HCT116 (cell line): Measurements from ENCODE around the gene MAML3. TPM values are rescaled to one million over a fixed set of nuclear protein-coding genes. Genes with fewer than 3 reads are reported as not detected.

Experiments used
- ATAC-seq: fragments of 200-7000 bp; cut with Tn5 transposase; 2 replicates; pipeline ENCODE4 v1.9.1; 2020; ENCODE audit warnings: mild to moderate bottlenecking, moderate library complexity
- BruUV-seq: library from RNA; stranded (reverse); fragments of 400-500 nt; replicated peaks from 2 replicates; lab custom pipeline; 2021; lab: Mats Ljungman, UMichigan
- CTCF ChIA-PET: fragments of 300-600 bp; sonication (Branson Sonifier 250); formaldehyde crosslinking; loops from one replicate; lab custom pipeline; 2021; ENCODE audit warnings: antibody characterized with exemption; lab: Charles Lee
- POLR2A ChIA-PET: fragments of 300-600, 350-600 bp; sonication (Branson Sonifier 250); formaldehyde crosslinking; loops from one replicate; lab custom pipeline; 2021; ENCODE audit warnings: antibody characterized with exemption; lab: Charles Lee
- RAD21 ChIA-PET, 2 experiments: fragments of 300-600 bp; sonication (Branson Sonifier 250); formaldehyde crosslinking; loops; one replicate each; lab custom pipeline; 2023; ENCODE audit warnings: low total read pairs in 2 of 2; ENCODE audit not compliant: uncharacterized antibody in 2 of 2, unreplicated experiment in 2 of 2, low non-redundant PET in 1 of 2; lab: Charles Lee
- DNase-seq: peaks from one replicate; pipeline ENCODE4 v3.0.0-alpha.2; 2010; ENCODE audit warnings: low read depth, low spot score
- H2AFZ ChIP-seq: fragments of 200-600 bp; shearing (Covaris generic), sonication (generic); 2 replicates; pipeline ENCODE4 v1.6.1; 2017; ENCODE audit warnings: low read depth, mixed run types, mixed read lengths, antibody characterized with exemption, low read length; ENCODE audit not compliant: poor library complexity, severe bottlenecking
- H3K27ac ChIP-seq: 2 replicates; pipeline ENCODE4 v1.5.1; 2012; ENCODE audit warnings: low read depth, low read length
- H3K27me3 ChIP-seq: fragments of 200-600 bp; sonication (generic); 2 replicates; pipeline ENCODE4 v1.6.1; 2016; ENCODE audit warnings: mixed run types, low read length, mixed read lengths; ENCODE audit not compliant: insufficient read depth
- H3K36me3 ChIP-seq, 2 experiments: fragments of 200-500 bp in 1 of 2; fragments of 200-600 bp in 1 of 2; sonication (Bioruptor generic) in 1 of 2; sonication (generic) in 1 of 2; 2 replicates each; pipeline versions ENCODE4 v1.5.1 to v1.6.1; 2014 to 2016; ENCODE audit warnings: low read length in 2 of 2, inconsistent platforms in 1 of 2, mixed read lengths in 1 of 2, mixed run types in 1 of 2; ENCODE audit not compliant: insufficient read depth in 2 of 2, control insufficient read depth in 1 of 2
- H3K4me1 ChIP-seq, 2 experiments: fragments of 200-600 bp in 1 of 2; sonication (generic) in 1 of 2; 2 replicates each; pipeline versions ENCODE4 v1.5.1 to v1.6.1; 2012 to 2017; ENCODE audit warnings: low read length in 2 of 2, inconsistent platforms in 1 of 2, mild to moderate bottlenecking in 1 of 2, mixed read lengths in 1 of 2, mixed run types in 1 of 2, moderate library complexity in 1 of 2; ENCODE audit not compliant: insufficient read depth in 2 of 2, control insufficient read depth in 1 of 2
- H3K4me2 ChIP-seq: fragments of 200-600 bp; sonication (generic); 2 replicates; pipeline ENCODE4 v1.6.1; 2017; ENCODE audit warnings: mixed run types, low read length, mixed read lengths
- H3K4me3 ChIP-seq, 2 experiments: fragments of 200-600 bp in 1 of 2; sonication (generic) in 1 of 2; replicated peaks in 1 of 2; 2 replicates each; pipeline ENCODE4 v1.5.1; 2011 to 2016; ENCODE audit warnings: low read length in 2 of 2, control low read depth in 1 of 2, low read depth in 1 of 2, mild to moderate bottlenecking in 1 of 2, mixed read lengths in 1 of 2, mixed run types in 1 of 2
- H3K79me2 ChIP-seq: fragments of 200-600 bp; sonication (generic); 2 replicates; pipeline ENCODE4 v1.6.1; 2017; ENCODE audit warnings: mild to moderate bottlenecking, mixed run types, low read length, moderate library complexity, mixed read lengths; ENCODE audit not compliant: insufficient read depth
- H3K9ac ChIP-seq: fragments of 200-600 bp; sonication (generic); 2 replicates; pipeline ENCODE4 v1.6.1; 2016; ENCODE audit warnings: low read length, mixed read lengths
- H3K9me2 ChIP-seq: fragments of 200-600 bp; sonication (generic), shearing (Covaris generic); 2 replicates; pipeline ENCODE4 v1.6.1; 2017; ENCODE audit warnings: mixed run types, mild to moderate bottlenecking, moderate library complexity; ENCODE audit not compliant: insufficient read depth
- H3K9me3 ChIP-seq, 2 experiments: fragments of 200-500 bp in 1 of 2; fragments of 200-600 bp in 1 of 2; sonication (Bioruptor generic) in 1 of 2; sonication (generic) in 1 of 2; 2 replicates each; pipeline ENCODE4 v1.6.1; 2014 to 2017; ENCODE audit warnings: low read length in 2 of 2, mixed read lengths in 2 of 2, inconsistent platforms in 1 of 2, low read depth in 1 of 2, mild to moderate bottlenecking in 1 of 2, mixed run types in 1 of 2, moderate library complexity in 1 of 2; ENCODE audit not compliant: control insufficient read depth in 1 of 2, insufficient read depth in 1 of 2
- H4K20me1 ChIP-seq: fragments of 200-600 bp; sonication (generic), shearing (Covaris generic); 2 replicates; pipeline ENCODE4 v1.6.1; 2017; ENCODE audit warnings: mixed run types, mild to moderate bottlenecking, moderate library complexity; ENCODE audit not compliant: insufficient read depth
- EGR1 ChIP-seq: IDR thresholded peaks from 2 replicates; pipeline ENCODE4 v1.6.1; 2012; ENCODE audit warnings: low read depth
- ELF1 ChIP-seq: IDR thresholded peaks from 2 replicates; pipeline ENCODE4 v1.6.1; 2012; ENCODE audit warnings: low read depth, borderline replicate concordance
- EZH2phosphoT487 ChIP-seq: fragments of 200-600 bp; IDR thresholded peaks from 2 replicates; pipeline ENCODE4 v1.6.1; 2018; ENCODE audit warnings: antibody characterized with exemption, borderline replicate concordance
- POLR2A ChIP-seq: IDR thresholded peaks from 2 replicates; pipeline ENCODE4 v1.7.0; 2011; ENCODE audit warnings: borderline replicate concordance; ENCODE audit not compliant: insufficient read depth, insufficient read length; ENCODE audit errors: extremely low read depth
- POLR2AphosphoS5 ChIP-seq: IDR thresholded peaks from 2 replicates; pipeline ENCODE4 v1.6.1; 2011; ENCODE audit warnings: mild to moderate bottlenecking, low read depth, low read length, moderate library complexity
- SP1 ChIP-seq: IDR thresholded peaks from 2 replicates; pipeline ENCODE4 v1.6.1; 2012; ENCODE audit warnings: low read depth
- SRF ChIP-seq: IDR thresholded peaks from 2 replicates; pipeline ENCODE4 v1.6.1; 2012; ENCODE audit warnings: low read depth
- ZFX ChIP-seq: fragments of 450-650 bp; IDR thresholded peaks from 2 replicates; pipeline ENCODE4 v1.6.1; 2017
- intact Hi-C: fragments of 100-400 bp; cut with micrococcal nuclease; formaldehyde crosslinking; loops from 2 replicates; pipeline ENCODE4 v1.10.0; 2022
- total RNA-seq: library from RNA; stranded (reverse); gene quantifications from one replicate; pipeline ENCODE4 v1.2.1, GENCODE V29; 2021; ENCODE audit not compliant: unreplicated experiment
- TF ChIP-seq, protein P1 (sequence below): IDR thresholded peaks from 2 replicates; pipeline ENCODE4 v1.6.1; 2012

The MAML3 gene
- total RNA-seq, 1 experiment from 2014 or later, result 3.1 TPM

DNA sequence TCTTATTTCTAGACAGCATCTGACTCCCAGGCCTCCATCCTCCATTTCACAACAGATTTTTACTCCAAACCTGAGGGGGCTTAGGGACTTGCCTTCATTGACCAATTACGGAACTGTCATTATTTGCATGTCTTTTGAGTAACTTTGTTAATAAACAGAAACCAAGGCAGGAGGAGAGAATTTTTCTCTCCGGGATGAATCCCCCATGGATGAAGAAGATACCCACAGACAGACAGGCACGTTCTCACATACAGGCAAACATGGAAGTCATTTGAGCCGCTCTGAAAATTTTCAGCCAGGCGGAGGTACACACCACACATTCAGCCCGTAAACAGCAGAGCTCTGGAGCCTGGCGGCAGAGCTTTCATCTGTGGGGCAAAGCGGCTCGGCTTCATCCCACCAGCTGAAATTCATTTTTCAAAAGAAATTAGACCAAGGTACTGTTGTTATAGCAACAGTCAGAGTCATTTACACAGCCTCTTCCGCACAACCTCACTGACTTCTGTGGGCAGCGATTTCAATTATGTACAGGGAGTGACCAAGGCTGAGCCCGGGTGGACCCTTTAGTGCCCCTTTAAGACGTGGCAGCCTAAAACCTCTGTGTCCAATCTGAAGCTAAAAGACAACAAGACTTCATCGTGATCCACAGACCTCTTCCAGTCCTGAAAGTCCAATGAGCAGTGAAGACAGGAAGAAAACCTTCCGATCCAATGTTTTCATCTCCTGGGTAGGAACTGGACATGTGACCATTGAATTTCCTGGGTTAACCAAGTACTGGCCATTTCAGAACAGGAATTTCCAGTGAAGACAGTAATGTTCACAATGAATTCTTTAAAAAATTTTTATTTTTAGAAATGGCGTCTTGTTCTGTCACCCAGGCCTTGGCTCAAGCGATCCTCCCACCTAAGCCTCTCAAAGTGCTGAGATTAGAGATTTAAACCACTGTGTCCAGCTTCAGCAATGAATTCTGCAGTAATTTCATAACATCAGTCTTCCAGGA is 251.4 kb downstream of the MAML3 start:
- no peaks in the 10 kb centered on the region for H3K4me1 ChIP-seq
- no peak overlapping the region for H3K9ac ChIP-seq
- H3K27ac ChIP-seq, result no peak overlapping the region
- no TSS peak for BruUV-seq
- no peak overlapping the region for H3K4me3 ChIP-seq
- H3K9me2 ChIP-seq, result no peaks in the 10 kb centered on the region
- intact Hi-C loops, result no loop called here
- ChIA-PET RAD21 (no interaction called here), POLR2A (no interaction called here), CTCF (no interaction called here)
- no peaks in the 10 kb centered on the region for H3K27me3 ChIP-seq
- H3K36me3 ChIP-seq, result no peaks in the 10 kb centered on the region
- H2AFZ ChIP-seq, result no peak overlapping the region
- H3K9me3 ChIP-seq, result no peaks in the 10 kb centered on the region
- DNase-seq (no peak), ATAC-seq (no peak)
- no peak overlapping the region for H3K4me2 ChIP-seq
- TF ChIP-seq POLR2AphosphoS5, result no peak
- TF ChIP-seq SP1, result no peak
- TF ChIP-seq ELF1, result no peak
- TF ChIP-seq EZH2phosphoT487, result no peak
- no peaks in the 10 kb centered on the region for H3K79me2 ChIP-seq
- no peaks in the 10 kb centered on the region for H4K20me1 ChIP-seq

DNA sequence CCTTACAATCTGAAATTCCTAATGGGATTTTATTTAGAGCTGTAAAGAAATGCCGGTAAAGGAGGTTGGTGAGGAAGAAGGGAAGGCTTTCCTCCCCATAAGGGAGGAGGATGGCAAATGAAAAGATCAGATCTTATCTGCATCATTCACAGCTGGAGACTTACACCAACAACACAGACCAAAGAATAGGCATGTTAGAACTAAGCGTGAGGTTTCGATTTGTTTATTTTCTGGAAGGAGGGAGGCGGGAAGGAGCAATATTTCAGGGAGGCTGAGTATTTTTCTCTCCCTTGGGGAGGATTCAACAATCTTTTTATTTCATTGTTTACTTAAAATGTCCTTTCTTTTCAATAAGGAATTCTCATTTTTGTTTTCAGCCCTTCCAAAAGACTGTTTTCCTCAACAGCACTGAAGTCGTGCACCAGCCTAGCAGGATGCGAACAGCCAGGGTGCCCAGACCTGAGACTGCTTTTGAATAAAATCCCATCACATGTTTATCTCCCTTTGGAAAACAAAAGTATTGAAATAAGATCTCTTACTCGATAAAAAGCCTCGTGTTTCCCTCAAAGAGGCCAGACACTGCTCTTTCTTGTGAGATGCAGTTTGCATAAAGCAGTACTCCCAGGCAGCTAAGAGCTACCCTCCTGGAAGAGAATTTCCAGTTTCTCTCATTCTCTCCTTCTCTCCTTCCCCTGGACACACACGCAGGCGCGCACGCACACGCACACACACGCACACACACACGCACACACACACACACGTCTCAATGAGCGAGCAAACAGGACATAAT is 252.3 kb downstream of the MAML3 start:
- intact Hi-C loops, result no loop called here
- ChIA-PET CTCF (no interaction called here), RAD21 (no interaction called here), POLR2A (no interaction called here)
- no peak for DNase-seq
- no peaks in the 10 kb centered on the region for H3K36me3 ChIP-seq
- no TSS peak for BruUV-seq
- H3K4me1 ChIP-seq, result no peaks in the 10 kb centered on the region
- H3K9me2 ChIP-seq, result no peaks in the 10 kb centered on the region
- no peak overlapping the region for H3K4me2 ChIP-seq
- H2AFZ ChIP-seq, result no peak overlapping the region
- no peak overlapping the region for H3K9ac ChIP-seq
- H4K20me1 ChIP-seq, result no peaks in the 10 kb centered on the region
- no peaks in the 10 kb centered on the region for H3K79me2 ChIP-seq
- no peaks in the 10 kb centered on the region for H3K27me3 ChIP-seq
- H3K9me3 ChIP-seq, result no peaks in the 10 kb centered on the region
- ATAC-seq, result no peak
- TF ChIP-seq ZFX, result no peak
- no peak for TF ChIP-seq SRF
- no peak for TF ChIP-seq EGR1
- no peak for TF ChIP-seq POLR2A
- TF ChIP-seq, protein P1, sequence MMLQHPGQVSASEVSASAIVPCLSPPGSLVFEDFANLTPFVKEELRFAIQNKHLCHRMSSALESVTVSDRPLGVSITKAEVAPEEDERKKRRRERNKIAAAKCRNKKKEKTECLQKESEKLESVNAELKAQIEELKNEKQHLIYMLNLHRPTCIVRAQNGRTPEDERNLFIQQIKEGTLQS, result no peak
- TF ChIP-seq, all 23 proteins: peak for 0
- no peak overlapping the region for H3K4me3 ChIP-seq
- no peak overlapping the region for H3K27ac ChIP-seq
